HepG2 (cell line): ENCODE data around the gene SPPL2B. TPM values are rescaled to one million over a fixed set of nuclear protein-coding genes. Genes with fewer than 3 reads are reported as not detected.

ENCODE experiments used
- CAMTA2 ChIP-seq: sonication (generic); formaldehyde crosslinking; IDR thresholded peaks from 2 replicates; pipeline ENCODE4 v1.4.0; 2020; ENCODE audit warnings: mild to moderate bottlenecking, missing genetic modification reagents, borderline replicate concordance
- DNMT1 ChIP-seq: sonication (generic); formaldehyde crosslinking; IDR thresholded peaks from 2 replicates; pipeline ENCODE4 v1.5.1; 2020; ENCODE audit warnings: mild to moderate bottlenecking, missing genetic modification reagents
- DR1 ChIP-seq: sonication (generic); formaldehyde crosslinking; IDR thresholded peaks from 2 replicates; pipeline ENCODE4 v1.8.0; 2021; ENCODE audit warnings: mild to moderate bottlenecking, missing genetic modification reagents, inconsistent platforms
- ERF ChIP-seq: IDR thresholded peaks from 2 replicates; pipeline ENCODE4 v1.6.1; 2018; ENCODE audit warnings: missing biosample characterization, missing genetic modification reagents
- ESRRA ChIP-seq: sonication (generic); formaldehyde crosslinking; IDR thresholded peaks from 2 replicates; pipeline ENCODE4 v1.5.1; 2020; ENCODE audit warnings: mild to moderate bottlenecking, low read depth, missing genetic modification reagents
- HCFC1 ChIP-seq: fragments of 150-350 bp; IDR thresholded peaks from 2 replicates; pipeline ENCODE4 v1.6.1; 2014; ENCODE audit warnings: low read depth, low read length
- HMG20A ChIP-seq: IDR thresholded peaks from 2 replicates; pipeline ENCODE4 v1.6.1; 2016; ENCODE audit warnings: borderline replicate concordance
- HOXD1 ChIP-seq: sonication (generic); formaldehyde crosslinking; IDR thresholded peaks from 2 replicates; pipeline ENCODE4 v1.5.0; 2020; ENCODE audit warnings: missing genetic modification reagents
- KLF6 ChIP-seq: IDR thresholded peaks from 2 replicates; pipeline ENCODE4 v1.8.0; 2016; ENCODE audit warnings: missing biosample characterization, missing genetic modification reagents
- MAFG ChIP-seq: sonication (generic); formaldehyde crosslinking; IDR thresholded peaks from 2 replicates; pipeline ENCODE4 v1.5.1; 2020; ENCODE audit warnings: mild to moderate bottlenecking, missing genetic modification reagents
- MEF2D ChIP-seq: sonication (generic); formaldehyde crosslinking; IDR thresholded peaks from 2 replicates; pipeline ENCODE4 v1.5.1; 2020; ENCODE audit warnings: mild to moderate bottlenecking, missing genetic modification reagents
- MTA1 ChIP-seq: sonication (generic); formaldehyde crosslinking; IDR thresholded peaks from 2 replicates; pipeline ENCODE4 v1.4.0; 2020; ENCODE audit warnings: missing genetic modification reagents, mild to moderate bottlenecking, borderline replicate concordance
- ONECUT2 ChIP-seq: sonication (generic); formaldehyde crosslinking; IDR thresholded peaks from 2 replicates; pipeline ENCODE4 v1.4.0; 2020; ENCODE audit warnings: missing genetic modification reagents
- POLR2AphosphoS5 ChIP-seq: IDR thresholded peaks from 2 replicates; pipeline ENCODE4 v1.6.1; 2012; ENCODE audit warnings: low read depth, low read length
- YEATS4 ChIP-seq: sonication (generic); formaldehyde crosslinking; IDR thresholded peaks from 2 replicates; pipeline ENCODE4 v1.4.0; 2020; ENCODE audit warnings: missing genetic modification reagents, borderline replicate concordance
- ZBTB3 ChIP-seq: sonication (generic); formaldehyde crosslinking; IDR thresholded peaks from 2 replicates; pipeline ENCODE4 v1.4.0; 2020; ENCODE audit warnings: low read depth, mild to moderate bottlenecking, moderate library complexity, missing genetic modification reagents, borderline replicate concordance
- ZNF205 ChIP-seq: IDR thresholded peaks from 2 replicates; pipeline ENCODE4 v1.6.1; 2018; ENCODE audit warnings: missing biosample characterization, missing genetic modification reagents
- ZNF337 ChIP-seq: sonication (generic); formaldehyde crosslinking; IDR thresholded peaks from 2 replicates; pipeline ENCODE4 v1.5.1; 2020; ENCODE audit warnings: missing genetic modification reagents, low read depth, mild to moderate bottlenecking, borderline replicate concordance
- ZNF432 ChIP-seq: sonication (generic); formaldehyde crosslinking; IDR thresholded peaks from 2 replicates; pipeline ENCODE4 v1.5.0; 2020; ENCODE audit warnings: missing genetic modification reagents, mild to moderate bottlenecking, borderline replicate concordance
- ZNF543 ChIP-seq: sonication (generic); formaldehyde crosslinking; IDR thresholded peaks from 2 replicates; pipeline ENCODE4 v1.4.0; 2020; ENCODE audit warnings: mild to moderate bottlenecking, missing genetic modification reagents
- ZNF616 ChIP-seq: sonication (generic); formaldehyde crosslinking; IDR thresholded peaks from 2 replicates; pipeline ENCODE4 v1.5.0; 2020; ENCODE audit warnings: low read depth, mild to moderate bottlenecking, missing genetic modification reagents
- ZNF788 ChIP-seq: sonication (generic); formaldehyde crosslinking; IDR thresholded peaks from 2 replicates; pipeline ENCODE4 v1.5.0; 2020; ENCODE audit warnings: mild to moderate bottlenecking, missing genetic modification reagents, borderline replicate concordance
- polyA plus RNA-seq, 8 experiments: library from polyadenylated mRNA; depleted of rRNA in 3 of 8; stranded (reverse) in 7 of 8; unstranded in 1 of 8; fragments of >200 nt; fragmentation: Illumina TruSeq in 4 of 8; extraction: Trizol in 4 of 8; gene quantifications; 2 replicates each; pipeline versions ENCODE4 v1.2.1 to v1.2.3, GENCODE V29; 2011 to 2016; ENCODE audit warnings: low read depth in 4 of 8, missing spikeins in 1 of 8, mixed read lengths in 1 of 8; ENCODE audit not compliant: insufficient read depth in 1 of 8
- total RNA-seq, 5 experiments: library from RNA; depleted of rRNA; stranded (reverse); fragments of >200 nt; fragmentation: Illumina TruSeq; extraction: Trizol; gene quantifications; 2 replicates each; pipeline ENCODE4 v1.2.3, GENCODE V29; 2016; ENCODE audit warnings: low read depth in 1 of 5
- TF ChIP-seq, protein P1 (sequence below): IDR thresholded peaks from 2 replicates; pipeline ENCODE4 v1.6.1; 2018; ENCODE audit warnings: missing genetic modification reagents, mild to moderate bottlenecking, missing compliant biosample characterization
- TF ChIP-seq, protein P2 (sequence below): sonication (generic); formaldehyde crosslinking; IDR thresholded peaks from 2 replicates; pipeline ENCODE4 v1.9.0; 2022; ENCODE audit warnings: missing genetic modification reagents, mild to moderate bottlenecking, borderline replicate concordance
- TF ChIP-seq, protein P3 (sequence below): sonication (generic); formaldehyde crosslinking; IDR thresholded peaks from 2 replicates; pipeline ENCODE4 v1.5.0; 2020; ENCODE audit warnings: mild to moderate bottlenecking, missing genetic modification reagents, borderline replicate concordance

SPPL2B gene
- total and polyA plus RNA-seq, 2 of the 13 experiments (the other 11 are each of a cell fraction or from before 2014, with no cell fraction given), result 14.9 to 15.2 TPM

DNA sequence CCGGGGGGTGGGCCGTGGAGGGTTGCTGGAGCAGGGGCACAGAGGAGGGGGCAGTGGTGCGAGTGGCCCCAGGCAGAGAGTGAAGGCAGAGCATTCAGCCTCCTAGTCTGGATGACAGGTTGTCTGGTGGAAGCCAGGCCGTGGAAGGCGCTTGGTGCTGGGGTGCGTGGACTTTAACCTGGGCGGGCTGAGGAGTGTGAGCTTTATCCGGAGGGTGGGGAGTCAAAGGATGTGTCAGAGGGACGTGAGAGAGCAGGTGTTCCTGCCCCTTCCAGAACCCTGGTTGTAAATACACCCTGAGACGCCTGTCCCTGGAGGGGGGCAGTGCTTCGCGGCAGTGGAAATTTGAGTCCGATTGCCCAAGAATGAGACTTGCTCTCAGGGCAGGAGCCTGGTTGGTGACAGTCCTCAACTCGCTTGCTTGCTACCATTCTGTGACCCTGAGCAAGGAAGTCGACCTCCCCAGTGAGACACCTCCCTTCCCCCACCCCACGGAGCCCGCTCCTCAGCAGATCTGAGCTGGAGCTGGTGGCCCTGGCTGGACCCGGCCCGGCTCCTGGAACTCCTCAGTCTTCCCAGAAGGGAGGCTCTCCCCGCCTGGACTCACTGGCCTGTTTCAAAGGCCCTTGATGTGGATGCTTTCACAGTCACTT lies 2.3 kb downstream of the SPPL2B start (continued):
- TF ChIP-seq ZBTB3 (CRISPR knock-in tag) (no peak), MTA1 (CRISPR knock-in tag) (peak; percentile 37; the same call in 1 of the 2 replicates), ERF (CRISPR knock-in tag) (no peak; the same call in 1 of the 2 replicates), ZNF205 (CRISPR knock-in tag) (0 out of 2 replicates have a peak, but pooled peaks have one; percentile 5), HCFC1 (no peak), CAMTA2 (CRISPR knock-in tag) (no peak), ZNF432 (no peak), MAFG (CRISPR knock-in tag) (no peak), HMG20A (no peak), ZNF543 (CRISPR knock-in tag) (no peak), POLR2AphosphoS5 (peak; percentile 63), MEF2D (no peak), ZNF616 (CRISPR knock-in tag) (no peak), KLF6 (CRISPR knock-in tag) (no peak), DNMT1 (CRISPR knock-in tag) (no peak), DR1 (CRISPR knock-in tag) (no peak), ZNF337 (CRISPR knock-in tag) (no peak), HOXD1 (peak; percentile 50; the same call in 1 of the 2 replicates), YEATS4 (CRISPR knock-in tag) (peak; percentile 40), ONECUT2 (CRISPR knock-in tag) (no peak), ESRRA (CRISPR knock-in tag) (no peak), ZNF788 (CRISPR knock-in tag) (peak; percentile 61; the same call in 1 of the 2 replicates)
- TF ChIP-seq, protein P1, sequence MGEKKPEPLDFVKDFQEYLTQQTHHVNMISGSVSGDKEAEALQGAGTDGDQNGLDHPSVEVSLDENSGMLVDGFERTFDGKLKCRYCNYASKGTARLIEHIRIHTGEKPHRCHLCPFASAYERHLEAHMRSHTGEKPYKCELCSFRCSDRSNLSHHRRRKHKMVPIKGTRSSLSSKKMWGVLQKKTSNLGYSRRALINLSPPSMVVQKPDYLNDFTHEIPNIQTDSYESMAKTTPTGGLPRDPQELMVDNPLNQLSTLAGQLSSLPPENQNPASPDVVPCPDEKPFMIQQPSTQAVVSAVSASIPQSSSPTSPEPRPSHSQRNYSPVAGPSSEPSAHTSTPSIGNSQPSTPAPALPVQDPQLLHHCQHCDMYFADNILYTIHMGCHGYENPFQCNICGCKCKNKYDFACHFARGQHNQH, result peak; percentile 90
- TF ChIP-seq, protein P2, sequence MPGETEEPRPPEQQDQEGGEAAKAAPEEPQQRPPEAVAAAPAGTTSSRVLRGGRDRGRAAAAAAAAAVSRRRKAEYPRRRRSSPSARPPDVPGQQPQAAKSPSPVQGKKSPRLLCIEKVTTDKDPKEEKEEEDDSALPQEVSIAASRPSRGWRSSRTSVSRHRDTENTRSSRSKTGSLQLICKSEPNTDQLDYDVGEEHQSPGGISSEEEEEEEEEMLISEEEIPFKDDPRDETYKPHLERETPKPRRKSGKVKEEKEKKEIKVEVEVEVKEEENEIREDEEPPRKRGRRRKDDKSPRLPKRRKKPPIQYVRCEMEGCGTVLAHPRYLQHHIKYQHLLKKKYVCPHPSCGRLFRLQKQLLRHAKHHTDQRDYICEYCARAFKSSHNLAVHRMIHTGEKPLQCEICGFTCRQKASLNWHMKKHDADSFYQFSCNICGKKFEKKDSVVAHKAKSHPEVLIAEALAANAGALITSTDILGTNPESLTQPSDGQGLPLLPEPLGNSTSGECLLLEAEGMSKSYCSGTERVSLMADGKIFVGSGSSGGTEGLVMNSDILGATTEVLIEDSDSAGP (CRISPR knock-in tag), result peak; percentile 21; the same call in 1 of the 2 replicates
- TF ChIP-seq, protein P3, sequence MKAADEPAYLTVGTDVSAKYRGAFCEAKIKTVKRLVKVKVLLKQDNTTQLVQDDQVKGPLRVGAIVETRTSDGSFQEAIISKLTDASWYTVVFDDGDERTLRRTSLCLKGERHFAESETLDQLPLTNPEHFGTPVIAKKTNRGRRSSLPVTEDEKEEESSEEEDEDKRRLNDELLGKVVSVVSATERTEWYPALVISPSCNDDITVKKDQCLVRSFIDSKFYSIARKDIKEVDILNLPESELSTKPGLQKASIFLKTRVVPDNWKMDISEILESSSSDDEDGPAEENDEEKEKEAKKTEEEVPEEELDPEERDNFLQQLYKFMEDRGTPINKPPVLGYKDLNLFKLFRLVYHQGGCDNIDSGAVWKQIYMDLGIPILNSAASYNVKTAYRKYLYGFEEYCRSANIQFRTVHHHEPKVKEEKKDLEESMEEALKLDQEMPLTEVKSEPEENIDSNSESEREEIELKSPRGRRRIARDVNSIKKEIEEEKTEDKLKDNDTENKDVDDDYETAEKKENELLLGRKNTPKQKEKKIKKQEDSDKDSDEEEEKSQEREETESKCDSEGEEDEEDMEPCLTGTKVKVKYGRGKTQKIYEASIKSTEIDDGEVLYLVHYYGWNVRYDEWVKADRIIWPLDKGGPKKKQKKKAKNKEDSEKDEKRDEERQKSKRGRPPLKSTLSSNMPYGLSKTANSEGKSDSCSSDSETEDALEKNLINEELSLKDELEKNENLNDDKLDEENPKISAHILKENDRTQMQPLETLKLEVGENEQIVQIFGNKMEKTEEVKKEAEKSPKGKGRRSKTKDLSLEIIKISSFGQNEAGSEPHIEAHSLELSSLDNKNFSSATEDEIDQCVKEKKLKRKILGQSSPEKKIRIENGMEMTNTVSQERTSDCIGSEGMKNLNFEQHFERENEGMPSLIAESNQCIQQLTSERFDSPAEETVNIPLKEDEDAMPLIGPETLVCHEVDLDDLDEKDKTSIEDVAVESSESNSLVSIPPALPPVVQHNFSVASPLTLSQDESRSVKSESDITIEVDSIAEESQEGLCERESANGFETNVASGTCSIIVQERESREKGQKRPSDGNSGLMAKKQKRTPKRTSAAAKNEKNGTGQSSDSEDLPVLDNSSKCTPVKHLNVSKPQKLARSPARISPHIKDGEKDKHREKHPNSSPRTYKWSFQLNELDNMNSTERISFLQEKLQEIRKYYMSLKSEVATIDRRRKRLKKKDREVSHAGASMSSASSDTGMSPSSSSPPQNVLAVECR, result peak; percentile 77; the same call in 1 of the 2 replicates
